ENCODE results near the gene KLKB1. TPM values are rescaled to one million over a fixed set of nuclear protein-coding genes. Genes with fewer than 3 reads are reported as not detected.

Gene KLKB1
- total RNA-seq, 1 experiment from 2014 or later = 0.10 TPM

GRCh38 chr4:186192066-186192612 is 35.2 kb upstream of the KLKB1 start:
- Histone ChIP-seq H3K79me2 (ENCODE audit: insufficient read depth, low read length) (peaks cover 7% of the 10 kb centered on the region), H3K27ac (ENCODE audit: low read depth, low read length) (peak overlapping the region; percentile 95), H3K9me2 (ENCODE audit: insufficient read depth) (no peaks in the 10 kb centered on the region), H3K9me3 (ENCODE audit: control insufficient read depth in 1 of 2, insufficient read depth in 1 of 2, low read depth in 1 of 2, low read length in 2 of 2) (no peaks in the 10 kb centered on the region), H3K27me3 (ENCODE audit: insufficient read depth, low read length) (no peaks in the 10 kb centered on the region), H3K9ac (ENCODE audit: low read length) (peak overlapping the region; percentile 81), H2AFZ (ENCODE audit: low read depth, low read length, poor library complexity, severe bottlenecking) (peak overlapping the region; percentile 54), H4K20me1 (ENCODE audit: insufficient read depth) (no peaks in the 10 kb centered on the region), H3K4me3 (replicated peaks in 1 of 2; ENCODE audit: low read depth in 1 of 2, low read length in 2 of 2) (peak overlapping the region; percentile 74 to 82), H3K36me3 (ENCODE audit: control insufficient read depth in 1 of 2, insufficient read depth in 2 of 2, low read length in 2 of 2) (no peaks in the 10 kb centered on the region), H3K4me2 (ENCODE audit: low read length) (peak overlapping the region; percentile 76), H3K4me1 (ENCODE audit: control insufficient read depth in 1 of 2, insufficient read depth in 2 of 2, low read length in 2 of 2) (peaks cover 7 to 14% of the 10 kb centered on the region in 2 experiments; a peak in 3 of 4 replicates)
- intact Hi-C loops (cut with micrococcal nuclease) = no loop called here
- TF ChIP-seq CTCF (IDR thresholded peaks at IDR 0.05 in 2 of 3, conservative IDR thresholded peaks at IDR 0.05 in 1 of 3; ENCODE audit: borderline replicate concordance in 1 of 3, insufficient read depth in 1 of 3, low read depth in 2 of 3, low read length in 2 of 3) (no peak), FOSL1 (IDR thresholded peaks at IDR 0.05; ENCODE audit: low read depth) (no peak), ELF1 (IDR thresholded peaks at IDR 0.05; ENCODE audit: borderline replicate concordance, low read depth) (no peak), POLR2AphosphoS5 (IDR thresholded peaks at IDR 0.05; ENCODE audit: low read depth, low read length) (no peak), YY1 (IDR thresholded peaks at IDR 0.05; ENCODE audit: extremely low read depth, insufficient replicate concordance, low read depth, low read length) (no peak), SP1 (IDR thresholded peaks at IDR 0.05; ENCODE audit: low read depth) (no peak), ZNF274 (IDR thresholded peaks at IDR 0.05; ENCODE audit: low read depth, low read length) (no peak), EZH2 (IDR thresholded peaks at IDR 0.05) (no peak), REST (IDR thresholded peaks at IDR 0.05; ENCODE audit: low read depth) (no peak), POLR2A (IDR thresholded peaks at IDR 0.05; ENCODE audit: borderline replicate concordance, extremely low read depth, insufficient read depth, insufficient read length) (no peak), RAD21 (IDR thresholded peaks at IDR 0.05; ENCODE audit: low read depth) (no peak)
- TF ChIP-seq, protein P1, sequence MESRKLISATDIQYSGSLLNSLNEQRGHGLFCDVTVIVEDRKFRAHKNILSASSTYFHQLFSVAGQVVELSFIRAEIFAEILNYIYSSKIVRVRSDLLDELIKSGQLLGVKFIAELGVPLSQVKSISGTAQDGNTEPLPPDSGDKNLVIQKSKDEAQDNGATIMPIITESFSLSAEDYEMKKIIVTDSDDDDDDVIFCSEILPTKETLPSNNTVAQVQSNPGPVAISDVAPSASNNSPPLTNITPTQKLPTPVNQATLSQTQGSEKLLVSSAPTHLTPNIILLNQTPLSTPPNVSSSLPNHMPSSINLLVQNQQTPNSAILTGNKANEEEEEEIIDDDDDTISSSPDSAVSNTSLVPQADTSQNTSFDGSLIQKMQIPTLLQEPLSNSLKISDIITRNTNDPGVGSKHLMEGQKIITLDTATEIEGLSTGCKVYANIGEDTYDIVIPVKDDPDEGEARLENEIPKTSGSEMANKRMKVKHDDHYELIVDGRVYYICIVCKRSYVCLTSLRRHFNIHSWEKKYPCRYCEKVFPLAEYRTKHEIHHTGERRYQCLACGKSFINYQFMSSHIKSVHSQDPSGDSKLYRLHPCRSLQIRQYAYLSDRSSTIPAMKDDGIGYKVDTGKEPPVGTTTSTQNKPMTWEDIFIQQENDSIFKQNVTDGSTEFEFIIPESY (IDR thresholded peaks at IDR 0.05; ENCODE audit: extremely low read depth, insufficient replicate concordance, low read length) = no peak
- TF ChIP-seq, protein P2, sequence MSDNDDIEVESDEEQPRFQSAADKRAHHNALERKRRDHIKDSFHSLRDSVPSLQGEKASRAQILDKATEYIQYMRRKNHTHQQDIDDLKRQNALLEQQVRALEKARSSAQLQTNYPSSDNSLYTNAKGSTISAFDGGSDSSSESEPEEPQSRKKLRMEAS (IDR thresholded peaks at IDR 0.05) = no peak
- TF ChIP-seq, protein P3, sequence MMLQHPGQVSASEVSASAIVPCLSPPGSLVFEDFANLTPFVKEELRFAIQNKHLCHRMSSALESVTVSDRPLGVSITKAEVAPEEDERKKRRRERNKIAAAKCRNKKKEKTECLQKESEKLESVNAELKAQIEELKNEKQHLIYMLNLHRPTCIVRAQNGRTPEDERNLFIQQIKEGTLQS (IDR thresholded peaks at IDR 0.05) = no peak
- ChIA-PET CTCF (interaction anchor here (1.8 kb wide), 1 partner anchor 10 kb away, joined by 7 read pairs; no protein-coding TSS in a partner anchor), RAD21 (ENCODE audit: low non-redundant PET in 1 of 2, low total read pairs in 2 of 2, uncharacterized antibody in 2 of 2, unreplicated experiment in 2 of 2) (no interaction called here), POLR2A (interaction anchor here (1.4 kb wide), 1 partner anchor 9 kb away, joined by 3 read pairs; no protein-coding TSS in a partner anchor)
- ATAC-seq (peak; percentile 48), DNase-seq (ENCODE audit: low read depth, low spot score) (no peak)
- BruUV-seq (replicated peaks) = no TSS peak

Measured in HCT116 (cell line).